NCI-H187 (cell line): ENCODE data around the gene BTBD2.
"Not testable (repeated sequence)": the region's sequence is repeated elsewhere in the genome, so short reads cannot be mapped to it uniquely, and the experiment has no call there.

Source experiments
- DNase-seq, 2 experiments: peaks; one replicate each; lab custom pipeline; 2025; lab: John Stamatoyannopoulos, UW

Gene BTBD2

DNA sequence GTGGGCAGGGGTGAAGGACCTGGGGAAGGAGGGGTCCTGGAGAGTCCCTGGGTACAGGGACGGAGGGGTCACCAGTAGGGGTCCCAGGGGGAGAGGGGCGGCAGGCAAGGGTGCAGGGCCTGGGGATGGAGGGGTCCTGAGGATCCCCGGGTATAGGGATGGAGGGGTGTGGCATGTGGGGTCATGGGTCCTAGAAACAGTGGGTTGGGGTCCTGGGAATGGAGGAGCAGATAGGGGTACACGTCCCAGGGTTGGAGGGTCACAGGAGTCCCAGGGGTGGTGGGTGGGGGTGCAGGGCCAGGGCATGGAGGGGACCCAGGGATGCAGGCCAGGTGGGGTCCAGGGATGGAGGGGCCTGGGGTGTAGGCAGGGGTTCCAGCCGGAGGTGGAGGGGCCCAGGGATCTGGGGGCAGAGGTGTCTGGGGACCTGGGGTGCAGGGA lies 1.4 kb downstream of the BTBD2 start:
- DNase-seq, result no peak

DNA sequence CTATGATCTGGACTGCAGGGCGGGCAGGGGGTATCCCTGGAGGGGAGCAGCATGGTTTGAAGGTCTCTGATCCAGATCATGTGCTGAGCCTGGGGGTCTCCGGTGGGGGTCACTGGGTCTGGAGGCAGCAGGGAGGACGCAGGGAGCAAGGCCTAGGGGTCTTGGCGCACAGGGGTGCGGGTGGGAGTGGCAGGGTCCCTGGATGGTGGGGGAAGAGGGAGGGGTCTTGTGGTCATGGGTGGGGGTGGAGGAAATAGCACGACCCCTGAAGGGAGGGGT lies 1.9 kb downstream of the BTBD2 start:
- DNase-seq, result no peak

GRCh38 chr19:2012941-2013682 lies 2.4 kb downstream of the BTBD2 start:
- DNase-seq, result no peak

- no peak for DNase-seq
These were observed 4.3 kb downstream of the BTBD2 start for GRCh38 chr19:2011169-2011568.

DNA sequence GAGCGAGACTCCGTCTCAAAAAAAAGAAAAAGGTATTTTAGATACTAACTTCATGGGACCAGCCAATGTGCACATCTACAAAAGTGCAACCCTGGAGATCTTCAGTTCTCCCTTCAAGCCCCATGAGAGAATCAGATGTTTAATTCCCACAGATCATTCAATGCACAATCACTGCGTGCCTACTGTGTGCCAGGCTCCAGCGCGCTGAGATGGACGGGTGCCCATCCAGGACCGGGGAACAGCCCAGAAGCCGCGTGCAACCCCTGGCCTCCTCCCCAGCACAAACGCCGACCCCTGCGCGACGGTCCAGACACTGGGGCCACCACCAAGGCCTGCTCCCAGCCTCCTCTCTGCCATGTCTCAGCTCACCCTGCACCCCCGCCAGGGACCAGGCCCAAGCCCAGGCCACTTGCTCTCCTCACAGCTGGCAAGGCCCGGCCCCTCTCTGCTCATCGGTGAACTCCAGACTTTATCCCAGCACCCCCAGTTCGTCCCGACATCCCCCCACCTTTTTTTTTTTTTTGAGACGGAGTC lies 5.3 kb downstream of the BTBD2 start:
- DNase-seq, result no peak

DNA sequence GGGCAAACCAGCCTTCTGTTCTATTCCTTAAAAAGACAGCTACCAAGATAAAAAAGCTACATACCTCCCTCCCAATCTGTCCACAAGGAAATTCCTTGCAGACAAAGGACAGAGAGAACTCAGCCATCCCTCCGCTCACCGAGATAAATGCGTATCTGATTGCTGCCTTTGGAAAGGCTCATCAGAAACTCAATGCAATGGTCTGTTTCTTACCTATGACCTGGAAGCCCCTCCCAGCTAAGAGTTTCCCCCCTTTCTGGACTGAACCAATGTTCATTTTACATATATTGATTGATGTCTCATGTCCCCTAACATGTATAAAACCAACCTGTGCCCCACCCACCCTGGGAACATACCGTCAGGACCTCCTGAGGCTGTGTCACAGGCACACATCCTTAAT lies 11.6 kb downstream of the BTBD2 start:
- DNase-seq, result no peak

DNA sequence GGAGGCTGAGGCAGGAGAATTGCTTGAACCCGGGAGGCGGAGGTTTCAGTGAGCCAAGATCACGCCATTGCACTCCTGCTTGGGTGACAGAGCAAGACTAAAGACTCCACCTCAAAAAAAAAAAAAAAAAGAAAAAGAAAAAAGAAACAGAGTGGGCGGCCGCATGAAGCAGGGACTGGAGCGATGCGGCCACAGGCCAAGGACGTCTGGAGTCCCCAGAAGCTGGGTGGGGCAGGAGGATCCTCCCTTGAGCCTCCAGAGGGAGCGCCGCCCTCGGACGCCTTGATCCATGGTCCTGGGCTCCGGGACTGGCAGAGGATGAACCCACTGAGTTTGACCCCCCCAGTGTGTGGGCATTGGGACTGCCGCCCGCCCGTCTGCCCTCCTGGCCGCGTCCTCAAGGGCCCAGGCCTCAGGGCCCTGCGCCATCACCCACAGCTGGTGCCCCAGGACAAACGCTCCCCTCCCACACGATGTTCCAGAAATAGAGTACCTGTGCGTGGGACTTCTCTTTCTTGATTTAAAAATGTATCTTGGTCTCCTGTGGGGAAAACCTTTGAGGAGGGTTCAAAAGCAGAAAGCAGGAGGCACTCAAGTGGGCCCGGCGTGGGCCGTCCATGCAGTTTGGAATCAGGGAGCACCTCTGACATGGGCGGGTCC lies 15.5 kb downstream of the BTBD2 start:
- no peak for DNase-seq

GRCh38 chr19:1998712-1999708 lies 16.5 kb downstream of the BTBD2 start:
- DNase-seq, result no peak

- DNase-seq, result no peak
These were observed 17.9 kb downstream of the BTBD2 start for GRCh38 chr19:1997353-1998233.

- DNase-seq, result no peak
These were observed 22.7 kb downstream of the BTBD2 start for GRCh38 chr19:1992759-1993260.

DNA sequence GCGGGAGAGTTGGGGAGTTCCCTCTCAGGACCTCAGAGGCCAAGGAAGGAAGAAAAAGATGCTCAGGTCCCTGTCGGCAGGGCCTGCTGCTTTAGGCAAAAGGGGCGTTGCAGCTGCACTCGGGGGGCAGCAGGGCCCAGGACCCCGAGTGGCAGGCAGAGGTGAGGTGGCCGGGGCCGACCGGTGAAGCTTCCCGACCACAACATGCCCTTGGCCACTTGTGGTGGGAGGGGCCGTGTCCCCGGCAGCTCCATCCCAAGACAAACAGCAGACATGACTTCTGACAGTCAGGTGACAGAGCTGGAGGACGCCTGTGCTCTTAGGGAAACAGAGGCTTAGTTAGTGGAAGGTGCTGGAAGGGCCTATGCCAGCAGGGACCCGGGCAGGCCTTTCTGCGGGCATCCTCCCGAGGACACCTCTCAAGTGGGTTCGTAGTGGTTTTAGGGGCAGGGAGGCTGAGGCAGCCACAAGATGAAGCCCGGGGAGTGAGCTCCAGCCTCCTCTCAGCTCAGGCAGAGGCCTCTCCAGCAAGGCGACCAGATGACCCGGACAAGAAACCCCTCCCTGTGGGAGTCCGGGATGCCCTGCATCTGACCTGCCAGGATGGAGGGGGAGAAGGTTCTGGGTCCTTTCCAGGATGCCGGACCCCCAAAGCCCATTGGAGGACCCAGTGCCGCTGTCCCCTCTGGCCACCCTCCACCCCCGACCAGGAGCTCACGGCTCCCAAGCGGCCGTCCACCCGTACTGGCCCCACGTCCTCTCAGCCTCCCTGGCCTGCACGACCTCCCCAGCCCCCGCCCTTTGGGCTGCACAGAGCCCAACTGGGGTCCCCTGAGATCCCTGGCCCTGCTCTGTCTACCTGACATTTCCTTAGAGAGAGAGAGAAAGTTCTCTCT lies 24.2 kb downstream of the BTBD2 start:
- DNase-seq, result no peak

DNA sequence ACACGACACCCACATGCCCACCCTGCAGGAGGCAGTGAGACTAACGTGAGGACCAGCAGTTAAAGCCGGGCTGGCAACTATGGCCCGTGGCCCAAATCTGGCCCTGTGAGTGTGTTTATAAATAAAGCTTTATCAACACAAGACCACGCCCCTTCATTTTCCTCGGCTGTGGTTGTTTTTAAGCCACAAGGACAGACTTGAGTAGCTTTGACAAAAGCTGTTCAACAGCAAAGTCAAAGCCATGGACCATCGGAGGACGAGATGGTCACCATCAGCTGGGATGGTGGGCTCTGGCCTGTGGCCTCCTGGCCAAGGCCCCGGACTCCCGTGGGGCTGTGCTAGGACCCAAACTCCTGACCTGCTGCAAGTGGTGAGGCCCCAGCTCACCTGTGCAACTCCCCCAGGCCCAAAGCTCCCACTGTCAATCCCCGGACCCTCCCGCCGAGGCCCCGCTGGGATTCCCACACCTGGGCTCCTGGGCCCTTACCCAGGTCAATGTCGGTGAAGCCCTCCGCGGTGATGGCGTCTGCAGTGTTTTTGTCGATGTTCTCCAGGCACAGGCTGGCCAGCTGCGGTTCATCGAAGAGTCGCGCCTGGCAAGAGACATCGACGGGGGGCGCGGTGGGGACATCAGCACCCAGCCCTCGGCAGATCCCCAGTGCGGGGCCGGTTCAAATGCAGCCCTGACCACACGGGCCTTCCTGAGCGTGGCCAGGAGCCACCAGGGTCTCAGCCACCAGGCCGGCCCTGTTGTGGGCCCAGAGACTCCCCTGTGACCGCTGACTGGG lies 25.1 kb downstream of the BTBD2 start:
- no peak for DNase-seq

GRCh38 chr19:1989513-1990229 lies 25.8 kb downstream of the BTBD2 start:
- no peak for DNase-seq

- DNase-seq, result not testable (repeated sequence)
These were observed 27.1 kb downstream of the BTBD2 start for GRCh38 chr19:1988464-1988863.

DNA sequence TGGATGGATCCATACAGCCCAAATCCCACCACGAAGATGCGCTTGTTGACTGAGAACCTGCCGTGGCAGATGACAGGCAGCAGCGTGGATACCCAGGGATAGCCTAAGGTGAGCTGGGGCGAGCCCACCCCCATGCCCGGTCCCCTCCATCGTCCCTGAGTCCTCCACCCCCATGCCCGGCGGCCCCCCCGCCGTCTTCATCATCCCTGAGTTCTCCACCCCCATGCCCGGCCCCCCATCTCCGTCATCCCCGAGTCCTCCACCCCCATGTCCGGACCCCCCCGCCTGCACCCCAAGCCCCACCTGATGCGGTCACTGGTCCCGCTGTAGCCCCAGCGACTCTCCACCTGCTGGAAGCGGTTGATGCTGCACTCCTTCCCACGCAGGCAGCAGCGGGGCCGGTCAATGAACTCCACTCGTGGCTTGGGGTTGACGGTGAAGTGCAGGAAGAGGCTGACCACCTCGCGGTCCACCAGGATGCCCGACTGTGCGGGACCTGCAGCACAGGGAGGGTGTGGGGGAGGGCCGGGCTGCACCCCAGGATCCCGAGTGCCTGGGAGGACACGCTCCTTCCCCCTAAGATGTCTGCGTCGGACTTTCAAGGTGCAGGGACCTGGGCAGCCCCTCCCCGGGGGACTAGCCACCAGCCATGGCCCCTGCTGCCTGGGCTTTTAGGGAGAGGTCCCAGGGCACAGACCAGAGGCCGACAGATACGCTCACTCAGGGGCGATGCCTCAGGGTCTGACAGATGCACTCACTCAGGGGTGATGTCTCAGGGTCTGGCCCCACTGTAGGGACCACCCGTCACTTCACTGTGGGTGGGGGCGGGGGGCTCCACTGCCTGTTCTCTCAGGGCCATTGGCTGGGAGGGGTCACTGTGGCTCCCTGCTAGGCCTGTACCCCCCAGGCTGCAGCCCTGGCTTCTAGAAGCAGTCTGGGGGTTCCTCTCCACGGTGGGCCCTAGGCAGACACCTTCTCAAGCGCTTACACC lies 28.0 kb downstream of the BTBD2 start:
- no peak for DNase-seq

DNA sequence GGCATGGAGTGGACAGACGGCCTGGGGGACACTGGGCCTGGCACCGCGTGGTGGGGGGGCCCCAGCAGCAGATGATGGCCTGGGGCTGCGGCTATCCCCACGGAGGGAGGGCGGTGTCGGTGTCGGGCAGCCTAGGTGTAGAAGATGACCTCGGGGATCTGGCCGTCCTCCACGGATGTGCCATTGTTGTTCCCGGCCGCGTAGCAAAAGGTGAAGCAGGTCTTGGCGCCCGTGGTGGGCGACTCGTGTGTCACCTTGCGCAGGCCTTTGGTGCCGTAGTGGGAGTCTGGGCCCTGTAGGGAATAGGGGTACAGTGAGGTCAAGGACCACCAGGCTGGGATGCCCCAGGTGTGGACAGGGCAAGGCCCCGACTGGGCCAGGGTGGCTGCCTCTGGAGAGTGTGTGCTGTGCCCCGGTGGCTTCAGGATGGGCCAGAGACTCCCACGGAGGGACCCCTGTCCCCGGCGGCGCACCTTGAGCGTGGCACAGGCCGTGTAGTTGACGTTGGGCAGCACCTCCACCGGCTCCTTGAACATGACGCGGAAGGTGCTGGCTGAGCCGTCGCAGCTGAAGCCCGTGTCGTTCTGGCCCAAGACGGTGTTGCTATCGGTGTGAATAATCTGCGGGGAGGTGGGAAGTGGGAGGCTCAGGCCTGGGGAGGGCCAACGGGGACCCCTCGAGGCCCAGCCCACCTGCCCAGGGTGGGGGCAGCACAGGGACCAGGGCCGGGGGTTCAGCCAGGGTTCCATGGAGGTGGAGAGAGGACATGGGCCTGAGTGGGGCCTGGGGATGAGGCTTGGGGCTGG lies 29.0 kb downstream of the BTBD2 start:
- no peak for DNase-seq
